ENCODE results near the gene CXADR.

DNA sequence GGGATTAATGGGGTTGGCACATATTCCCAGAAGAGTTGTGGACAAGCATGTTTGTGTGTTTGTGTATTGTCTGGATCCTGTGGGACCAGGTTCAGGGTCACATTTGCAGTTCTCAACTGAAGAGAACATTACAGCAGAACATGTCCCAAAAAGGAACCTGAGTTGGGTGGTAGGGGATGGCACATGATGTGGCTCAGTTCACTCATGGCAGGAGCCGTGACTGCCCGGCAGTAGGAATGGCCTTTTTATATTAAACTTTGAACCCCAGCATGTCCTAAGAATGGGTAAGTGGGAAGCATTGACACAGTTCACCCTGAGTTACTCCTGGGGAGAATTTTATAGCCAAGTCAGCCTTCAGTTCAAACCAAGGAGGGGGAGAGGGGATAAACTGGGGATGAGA, 41.3 kb downstream of the CXADR start:
- TF ChIP-seq, protein P1, sequence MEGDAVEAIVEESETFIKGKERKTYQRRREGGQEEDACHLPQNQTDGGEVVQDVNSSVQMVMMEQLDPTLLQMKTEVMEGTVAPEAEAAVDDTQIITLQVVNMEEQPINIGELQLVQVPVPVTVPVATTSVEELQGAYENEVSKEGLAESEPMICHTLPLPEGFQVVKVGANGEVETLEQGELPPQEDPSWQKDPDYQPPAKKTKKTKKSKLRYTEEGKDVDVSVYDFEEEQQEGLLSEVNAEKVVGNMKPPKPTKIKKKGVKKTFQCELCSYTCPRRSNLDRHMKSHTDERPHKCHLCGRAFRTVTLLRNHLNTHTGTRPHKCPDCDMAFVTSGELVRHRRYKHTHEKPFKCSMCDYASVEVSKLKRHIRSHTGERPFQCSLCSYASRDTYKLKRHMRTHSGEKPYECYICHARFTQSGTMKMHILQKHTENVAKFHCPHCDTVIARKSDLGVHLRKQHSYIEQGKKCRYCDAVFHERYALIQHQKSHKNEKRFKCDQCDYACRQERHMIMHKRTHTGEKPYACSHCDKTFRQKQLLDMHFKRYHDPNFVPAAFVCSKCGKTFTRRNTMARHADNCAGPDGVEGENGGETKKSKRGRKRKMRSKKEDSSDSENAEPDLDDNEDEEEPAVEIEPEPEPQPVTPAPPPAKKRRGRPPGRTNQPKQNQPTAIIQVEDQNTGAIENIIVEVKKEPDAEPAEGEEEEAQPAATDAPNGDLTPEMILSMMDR (IDR thresholded peaks at IDR 0.05), result no peak
- TF ChIP-seq POLR2A (IDR thresholded peaks at IDR 0.05), result no peak
